Hindlimb muscle (tissue), 1 donor: ENCODE data around the gene ARHGAP44. TPM values are rescaled to one million over a fixed set of nuclear protein-coding genes. Genes with fewer than 3 reads are reported as not detected.
"Not testable (repeated sequence)": the region's sequence is repeated elsewhere in the genome, so short reads cannot be mapped to it uniquely, and the experiment has no call there.

Experiments
- DNase-seq: peaks from one replicate; pipeline ENCODE4 v3.0.0-alpha.2; 2013
- polyA plus RNA-seq: library from polyadenylated mRNA; unstranded; fragments of 120-200 nt; gene quantifications from one replicate; pipeline ENCODE4 v1.2.1, GENCODE V29; 2013; ENCODE audit not compliant: insufficient read length

Gene ARHGAP44
- polyA plus RNA-seq, 1 donor, result 4.5 TPM

DNA sequence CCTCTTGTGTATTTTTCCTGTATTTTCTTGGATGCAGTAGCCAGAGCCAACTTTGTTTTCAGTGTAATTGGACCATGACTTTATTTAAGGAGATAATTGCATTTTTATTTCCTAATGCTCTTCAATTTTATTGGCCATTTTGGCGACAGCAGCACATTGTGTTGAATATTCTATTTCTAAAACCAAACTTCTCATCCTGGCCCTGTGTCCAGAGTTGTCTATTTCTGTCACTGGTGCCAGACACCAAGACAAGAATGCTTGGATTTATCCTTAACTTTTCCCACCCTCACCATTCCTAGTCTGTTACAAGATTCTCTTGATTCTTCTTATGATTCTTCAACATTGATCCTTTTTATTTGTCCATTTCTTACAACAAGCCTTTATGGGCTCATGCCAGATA lies 37.1 kb downstream of the ARHGAP44 start:
- DNase-seq, result no peak

DNA sequence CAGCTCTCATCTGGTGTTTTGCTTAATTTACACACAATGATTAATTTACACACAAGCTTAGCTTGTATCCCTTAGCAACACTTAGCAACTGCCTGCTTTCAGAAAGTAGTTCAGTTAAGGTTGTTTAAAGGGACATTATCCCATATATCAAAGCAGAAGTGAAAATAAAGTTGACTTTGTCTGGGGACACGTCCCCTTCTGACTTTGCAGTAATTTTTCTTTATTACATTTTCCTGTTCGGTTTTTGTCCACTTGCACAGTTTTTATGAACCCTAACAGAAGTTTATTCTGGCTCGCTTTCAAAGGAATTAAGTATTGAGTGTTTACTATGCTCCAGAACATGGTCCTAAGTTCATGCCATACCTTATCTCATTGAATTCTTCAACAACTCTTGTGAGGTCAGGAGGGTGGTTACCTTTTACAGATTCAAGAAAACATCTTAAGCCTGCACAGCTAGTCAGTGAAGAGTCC lies 41.5 kb downstream of the ARHGAP44 start:
- no peak for DNase-seq

DNA sequence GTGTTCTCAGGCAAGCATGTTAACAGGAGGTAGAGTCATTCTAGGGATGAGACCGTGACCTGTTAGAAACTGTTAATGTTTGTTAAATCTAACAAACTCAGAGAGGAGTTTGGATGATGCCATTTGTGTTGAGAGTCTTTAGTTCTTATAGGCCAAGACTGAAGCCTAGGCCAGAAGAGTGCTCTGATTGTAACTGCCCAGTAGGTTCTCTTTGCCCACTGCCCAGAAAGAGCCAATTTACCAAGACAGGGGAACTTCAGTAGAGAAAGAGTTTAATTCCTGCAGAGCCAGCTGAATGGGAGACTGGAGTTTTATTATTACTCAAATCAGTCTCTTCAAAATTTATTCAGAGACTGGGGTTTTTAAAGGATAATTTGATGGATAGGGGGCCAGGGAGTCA lies 42.5 kb downstream of the ARHGAP44 start:
- no peak for DNase-seq

DNA sequence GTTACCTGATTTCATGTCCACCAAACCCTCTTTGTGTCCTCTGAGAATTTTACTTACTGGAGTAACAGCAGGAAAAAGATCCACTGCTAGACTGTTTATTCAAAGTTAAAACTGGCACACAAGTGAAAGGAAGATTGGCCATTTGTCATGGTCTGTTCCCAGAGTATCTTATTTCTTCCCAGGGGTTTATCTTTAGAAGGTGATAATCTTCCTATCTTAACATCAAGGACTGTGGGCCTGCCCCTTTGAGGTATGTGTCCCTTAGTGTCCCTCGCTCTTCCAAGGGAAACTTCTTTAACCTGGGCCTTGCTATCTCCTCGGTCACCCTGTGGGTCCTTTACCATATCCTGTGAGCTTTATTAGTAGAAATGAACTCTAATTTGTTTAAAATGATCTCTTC lies 49.7 kb downstream of the ARHGAP44 start:
- DNase-seq, result no peak

DNA sequence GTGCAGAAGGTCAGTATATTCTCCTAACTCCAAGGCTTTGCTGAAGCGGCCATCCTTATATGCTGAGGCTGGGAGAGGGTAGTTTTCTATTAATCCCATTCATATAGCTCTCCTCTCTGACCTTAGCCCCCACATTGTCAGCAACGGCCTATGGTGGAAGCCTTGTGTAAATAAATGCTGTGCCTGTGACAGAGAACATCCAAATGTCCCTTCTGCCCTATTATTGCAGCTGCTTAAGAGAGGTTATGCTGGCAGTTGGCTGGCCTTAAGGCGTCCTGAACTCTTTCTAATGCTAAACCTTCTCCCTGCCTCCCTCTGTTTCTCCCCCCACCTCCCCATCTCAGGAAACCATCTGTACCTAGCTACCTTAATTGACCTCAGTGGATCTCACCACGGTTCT lies 53.6 kb downstream of the ARHGAP44 start:
- no peak for DNase-seq

DNA sequence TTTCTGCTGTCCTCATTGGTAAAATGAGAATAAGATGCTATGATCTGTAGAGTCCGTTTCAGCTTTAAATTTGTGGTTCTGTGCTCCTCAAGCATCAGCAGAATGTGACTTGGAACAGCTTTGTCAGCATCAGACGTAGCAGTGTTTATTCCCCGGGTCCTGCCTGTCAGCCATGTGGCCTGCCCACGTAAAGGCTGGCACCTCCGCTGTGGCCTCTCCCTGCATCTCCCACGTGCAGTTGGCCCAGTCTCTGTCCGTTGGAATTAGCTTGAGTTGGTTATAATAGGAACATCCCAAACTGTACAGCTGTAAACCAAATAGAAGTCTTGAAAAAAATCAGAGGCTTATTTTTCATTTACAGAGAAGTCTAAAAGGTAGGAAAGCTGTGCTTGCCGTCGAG lies 61.7 kb downstream of the ARHGAP44 start:
- DNase-seq, result no peak

DNA sequence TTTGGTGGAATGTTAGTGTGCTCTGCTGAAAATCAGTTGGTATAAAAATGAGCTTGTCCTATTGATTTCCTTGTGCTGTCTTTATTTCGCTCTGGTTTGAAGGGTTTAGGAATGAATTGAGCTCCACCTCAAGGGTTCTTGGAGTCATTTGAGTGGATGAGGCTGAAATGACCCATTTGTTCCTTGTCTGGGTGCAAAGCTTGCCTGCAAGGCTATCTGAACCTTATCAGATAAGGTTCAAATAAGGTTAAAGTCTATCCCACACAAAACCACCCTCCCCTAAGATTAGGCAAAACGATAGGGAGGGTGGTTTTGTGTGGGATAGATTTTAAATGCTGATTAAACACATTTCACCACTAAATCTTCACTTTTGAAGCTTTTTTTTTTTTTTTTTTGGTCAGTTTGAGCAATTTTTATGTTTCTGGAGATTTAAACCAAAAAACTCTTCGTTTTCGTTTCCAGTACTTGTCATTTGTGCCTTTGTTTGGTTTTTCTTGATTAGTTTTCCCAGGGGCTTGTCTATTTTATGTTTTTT lies 62.7 kb downstream of the ARHGAP44 start:
- DNase-seq, result no peak

DNA sequence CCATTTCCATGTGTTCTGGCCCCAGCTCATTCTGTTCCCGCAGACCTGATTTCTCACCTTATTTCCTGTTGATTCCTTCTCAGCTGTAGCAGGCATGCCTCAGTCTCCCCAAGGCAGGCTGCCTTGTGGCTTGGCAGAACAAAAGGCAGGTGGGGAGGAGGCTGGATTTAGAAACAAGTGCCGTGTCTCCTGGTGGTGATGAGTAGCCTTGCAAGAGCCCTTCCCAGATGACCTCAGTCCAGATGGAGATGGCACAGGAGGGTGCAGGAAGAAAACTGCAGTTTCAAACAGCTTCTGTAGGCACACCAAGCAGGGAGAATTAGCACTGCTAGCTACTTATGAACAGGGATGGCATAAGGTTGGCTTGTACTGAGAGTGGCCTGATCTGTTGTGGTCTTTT lies 64.6 kb downstream of the ARHGAP44 start:
- DNase-seq, result no peak

DNA sequence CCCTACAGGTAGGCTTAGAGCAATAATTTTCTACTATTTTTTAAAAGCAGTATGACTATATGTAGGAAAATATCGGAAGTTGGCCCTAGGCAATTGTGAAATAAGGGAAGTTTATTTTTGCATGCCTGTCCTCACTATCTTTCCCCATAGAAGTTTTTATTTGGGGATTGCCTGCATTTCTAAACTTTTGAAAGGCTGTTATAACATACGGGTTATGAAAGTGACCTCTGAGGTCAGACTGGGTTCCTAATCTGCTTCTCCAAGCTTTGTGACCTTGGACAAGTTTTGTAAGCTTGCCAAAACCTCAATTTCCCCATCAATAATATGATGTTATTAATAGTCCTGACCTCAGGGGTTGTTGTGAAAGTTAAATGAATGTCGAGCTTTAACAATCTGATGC lies 67.1 kb downstream of the ARHGAP44 start:
- no peak for DNase-seq

DNA sequence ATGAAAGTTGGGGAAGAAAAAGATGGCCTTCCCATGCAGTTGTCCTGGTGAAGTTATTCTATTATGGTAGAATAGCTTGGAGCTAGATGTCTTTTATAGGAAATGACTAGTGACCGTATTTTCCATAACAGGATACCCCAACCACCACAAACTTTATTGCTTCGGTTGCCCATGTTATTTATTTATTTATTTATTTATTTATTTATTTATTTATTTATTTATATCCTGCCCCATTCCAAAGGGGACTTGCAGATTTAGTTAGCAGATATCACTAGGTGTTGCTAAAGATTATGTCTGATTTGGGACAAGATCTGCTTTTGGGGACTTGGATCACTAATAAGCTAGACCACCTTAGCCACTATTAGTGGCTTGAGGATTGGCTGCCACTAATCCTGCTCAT lies 68.3 kb downstream of the ARHGAP44 start:
- DNase-seq, result no peak

DNA sequence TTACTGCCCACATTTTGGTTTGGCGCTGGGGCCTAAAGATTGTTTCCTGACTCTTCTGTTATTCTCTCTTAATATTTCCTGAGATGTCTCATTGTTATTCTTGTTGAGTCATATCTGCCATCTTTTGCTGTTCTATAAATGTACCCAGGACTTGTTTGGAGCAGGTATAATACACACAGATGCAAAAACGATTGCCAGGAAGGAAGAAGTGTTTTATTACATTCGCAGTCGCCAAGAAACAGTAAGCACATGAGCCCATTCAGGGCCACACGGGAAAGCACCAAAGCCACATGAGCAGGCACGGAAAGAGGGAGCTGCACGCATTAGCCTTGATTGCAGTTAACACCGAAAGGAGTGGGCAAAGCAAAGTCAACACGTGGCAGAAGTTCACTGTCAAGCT lies 70.2 kb downstream of the ARHGAP44 start:
- no peak for DNase-seq

DNA sequence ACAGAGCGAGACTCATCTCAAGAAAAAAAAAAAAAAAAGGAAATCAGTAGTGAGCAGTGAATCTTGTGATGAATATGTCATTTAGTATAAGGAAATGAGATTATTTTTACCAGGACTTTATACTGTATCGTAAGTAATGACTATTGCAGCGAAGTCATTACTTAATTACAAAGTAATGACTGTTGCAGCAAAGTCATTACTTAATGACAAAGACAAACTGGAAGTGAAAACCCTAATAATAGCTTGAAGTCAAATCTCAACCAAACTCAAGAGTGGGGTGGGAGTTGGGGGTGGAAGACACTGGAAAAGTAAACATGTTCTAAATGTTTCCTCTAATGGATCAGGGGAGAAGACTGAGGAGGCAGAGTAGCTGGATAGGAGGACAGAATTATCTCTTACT lies 76.5 kb downstream of the ARHGAP44 start:
- DNase-seq, result no peak

DNA sequence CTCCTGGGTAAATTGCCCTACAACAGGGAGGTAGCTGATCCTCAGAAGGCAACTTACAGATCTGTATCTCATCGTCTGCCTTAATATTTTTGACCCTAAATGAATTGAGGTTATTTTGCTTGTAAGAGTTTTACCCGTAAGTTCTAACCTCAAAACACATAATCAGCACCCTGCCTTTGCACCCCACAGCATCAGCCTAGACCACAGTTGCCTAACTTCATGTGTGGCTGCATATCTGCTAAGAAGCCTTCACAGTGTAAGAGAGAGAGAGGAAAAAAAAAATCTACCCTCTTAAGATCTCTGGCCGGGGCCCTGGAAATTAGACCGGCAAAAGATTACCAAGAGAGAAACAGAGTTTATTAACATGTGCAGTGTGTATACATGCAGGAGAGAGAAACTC lies 76.9 kb downstream of the ARHGAP44 start:
- no peak for DNase-seq

DNA sequence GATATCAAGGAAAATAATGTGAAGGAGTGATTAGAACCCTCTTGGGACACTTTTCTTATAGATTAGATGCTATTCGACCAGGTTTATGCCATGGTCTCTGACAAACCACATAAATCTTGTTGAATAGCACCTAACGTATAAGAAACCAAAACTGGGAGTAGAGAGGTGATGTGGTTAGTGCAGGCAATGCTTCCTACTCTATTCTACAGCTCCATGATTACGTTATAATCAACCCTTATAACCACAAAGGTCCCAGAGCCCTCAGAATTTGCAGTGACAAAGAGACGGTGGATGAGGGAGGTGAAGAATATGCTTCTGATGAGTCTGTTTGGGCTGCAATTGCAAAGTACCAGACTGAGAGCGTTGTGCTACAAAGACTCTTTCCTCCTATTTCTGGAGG lies 78.4 kb downstream of the ARHGAP44 start:
- DNase-seq, result no peak

DNA sequence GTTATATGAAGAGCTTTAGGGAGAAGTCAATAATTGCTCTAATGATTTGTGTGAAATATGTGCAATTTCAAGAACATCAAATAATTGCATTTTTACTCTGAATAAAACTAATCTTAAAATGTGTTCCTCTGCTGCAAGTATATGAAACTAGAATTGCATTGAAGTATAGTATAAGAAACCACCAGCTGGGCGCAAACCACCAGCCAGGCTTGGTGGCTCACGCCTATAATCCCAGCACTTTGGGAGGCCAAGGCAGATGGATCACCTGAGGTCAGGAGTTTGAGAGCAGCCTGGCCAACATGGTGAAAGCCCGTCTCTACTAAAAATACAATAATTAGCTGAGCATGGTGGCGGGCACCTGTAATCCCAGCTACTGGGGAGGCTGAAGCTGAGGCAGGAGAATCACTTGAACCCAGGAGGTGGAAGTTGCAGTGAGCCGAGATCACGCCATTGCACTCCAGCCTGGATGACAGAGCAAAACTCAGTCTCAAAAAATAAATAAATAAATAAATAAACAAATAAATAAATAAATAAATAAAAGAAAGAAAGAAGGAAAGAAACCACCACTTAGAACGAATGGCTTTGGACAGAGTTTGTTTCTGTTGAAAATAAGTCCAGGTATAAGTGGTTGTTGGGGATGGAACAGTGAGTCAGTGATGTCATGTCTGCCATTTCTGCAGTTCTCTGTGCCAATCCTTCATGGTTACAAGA lies 84.3 kb downstream of the ARHGAP44 start:
- DNase-seq, result not testable (repeated sequence)

DNA sequence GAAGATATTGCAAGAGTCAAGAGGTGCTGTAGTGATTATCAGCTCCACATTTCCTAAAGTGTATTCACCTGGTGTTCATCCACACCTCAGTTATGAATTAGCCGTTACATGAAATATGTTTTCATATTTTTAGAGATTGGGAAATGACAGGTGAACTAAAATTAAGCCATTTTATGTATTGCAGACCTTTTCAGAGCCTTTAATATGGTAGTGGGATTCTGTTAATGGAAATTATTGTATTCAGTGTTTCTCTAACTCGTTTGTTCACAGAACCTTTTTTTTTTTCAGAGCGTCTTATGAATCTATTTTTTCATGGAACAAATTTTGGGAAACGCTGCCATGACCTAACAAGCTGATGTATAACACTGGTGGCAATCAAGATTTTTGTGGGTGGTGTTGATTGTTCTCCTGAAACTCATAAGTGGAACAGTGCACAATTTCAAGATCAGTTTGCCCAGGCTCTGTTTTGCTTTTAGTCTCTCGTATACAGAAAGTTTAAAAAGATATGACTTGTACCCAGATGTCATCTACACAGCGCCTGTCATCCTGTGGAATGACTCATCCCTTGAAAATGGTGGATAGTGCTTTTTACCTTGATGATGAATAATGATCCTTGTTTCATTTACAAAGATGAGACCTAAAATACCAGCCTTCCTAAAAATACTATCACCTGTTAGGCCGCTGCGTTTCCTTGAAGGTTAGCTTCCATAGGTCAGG lies 88.8 kb downstream of the ARHGAP44 start:
- no peak for DNase-seq

DNA sequence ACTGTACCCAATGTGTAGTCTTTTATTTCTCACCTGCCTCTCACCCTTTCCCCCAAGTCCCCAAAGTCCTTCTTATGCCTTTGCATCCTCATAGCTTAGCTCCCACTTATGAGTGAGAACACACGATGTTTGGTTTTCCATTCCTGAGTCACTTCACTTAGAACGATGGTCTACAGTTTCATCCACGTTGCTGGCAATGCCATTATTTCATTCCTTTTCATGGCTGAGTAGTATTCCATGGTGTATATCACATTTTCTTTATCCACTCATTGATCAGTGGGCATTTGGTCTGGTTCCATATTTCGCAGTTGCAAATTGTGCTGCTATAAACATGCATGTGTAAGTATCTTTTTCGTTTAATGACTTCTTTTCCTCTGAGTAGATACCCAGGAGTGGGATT lies 89.8 kb downstream of the ARHGAP44 start:
- not testable (repeated sequence) for DNase-seq

DNA sequence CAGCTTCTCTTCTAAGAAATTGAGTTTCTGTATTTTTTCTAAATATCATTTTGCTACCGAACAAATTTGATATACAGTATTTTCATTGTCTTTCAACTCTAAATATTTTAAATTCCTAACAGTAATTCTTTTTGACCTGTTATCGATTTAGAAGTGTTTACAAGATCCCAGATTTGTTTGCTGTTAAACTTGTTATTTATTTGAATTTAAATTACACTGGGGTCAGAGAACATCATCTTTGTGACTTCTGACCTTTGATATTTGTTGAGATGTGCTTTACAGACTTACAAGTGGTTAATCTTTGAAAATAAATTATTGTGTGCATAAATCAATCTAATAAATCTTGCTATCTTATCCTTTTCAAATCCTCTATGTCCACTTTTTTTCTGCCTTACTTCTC lies 94.2 kb downstream of the ARHGAP44 start:
- no peak for DNase-seq

DNA sequence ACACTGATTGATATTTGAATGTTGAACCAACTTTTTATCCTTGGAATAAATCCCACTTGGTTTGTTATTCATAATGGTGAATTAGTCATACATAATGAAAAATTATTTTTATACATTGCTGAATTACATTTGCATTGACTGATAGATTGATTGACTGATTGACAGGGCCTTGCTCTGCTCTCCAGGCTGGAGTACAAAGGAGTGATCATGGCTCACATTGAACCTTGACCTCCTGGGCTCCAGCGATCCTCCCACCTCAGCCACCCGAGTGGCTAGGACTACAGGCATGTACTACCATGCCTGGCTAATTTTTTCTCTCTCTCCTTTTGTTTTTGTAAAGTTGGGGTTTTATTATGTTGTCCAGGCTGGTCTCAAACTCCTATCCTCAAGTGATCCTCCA lies 97.8 kb downstream of the ARHGAP44 start:
- DNase-seq, result no peak

DNA sequence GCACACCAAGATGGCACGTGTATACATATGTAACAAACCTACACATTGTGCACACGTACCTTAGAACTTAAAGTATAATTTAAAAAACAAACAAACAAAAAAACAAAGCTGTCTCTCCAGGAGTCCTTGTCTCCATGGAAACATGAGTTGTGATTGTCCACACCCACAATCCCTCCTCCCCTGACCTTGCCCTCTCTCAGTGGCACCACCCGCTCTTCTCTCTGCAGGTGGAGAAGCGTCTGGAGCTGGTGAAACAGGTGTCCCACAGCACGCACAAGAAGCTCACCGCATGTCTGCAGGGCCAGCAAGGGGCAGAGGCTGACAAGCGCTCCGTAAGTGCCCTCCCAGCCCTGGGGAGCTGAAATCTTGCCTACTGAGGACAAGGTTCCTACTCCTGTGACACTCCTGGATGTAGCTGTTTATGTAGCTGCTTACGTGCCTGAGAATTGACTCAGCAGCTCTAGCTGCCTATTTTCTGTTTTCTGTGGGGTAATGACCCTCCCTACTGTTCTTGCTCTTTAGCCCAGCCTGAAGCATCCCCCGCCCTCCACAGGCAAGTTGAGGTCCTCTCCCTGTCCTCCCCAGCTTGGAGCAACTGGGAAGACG lies 107.0 kb downstream of the ARHGAP44 start:
- no peak for DNase-seq

DNA sequence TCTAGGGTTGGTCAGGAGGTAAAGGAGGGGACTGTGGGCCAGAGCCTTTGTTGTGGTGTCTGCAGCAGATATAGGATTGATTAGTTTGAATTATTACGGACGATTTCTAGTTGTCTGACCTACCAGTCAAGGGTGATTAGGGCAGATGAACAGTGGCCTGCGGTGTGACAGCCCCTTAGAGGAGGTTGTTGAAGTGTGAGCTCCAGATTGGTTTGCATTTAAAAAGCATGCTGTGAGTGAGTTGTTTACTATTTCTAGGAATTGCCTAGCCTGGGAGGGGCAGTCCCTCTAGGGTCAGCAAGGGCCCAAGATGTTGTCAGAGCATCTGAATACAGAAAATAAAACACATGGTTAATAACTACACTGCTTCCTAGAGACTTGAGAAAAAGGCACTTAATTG lies 108.8 kb downstream of the ARHGAP44 start:
- DNase-seq, result no peak

DNA sequence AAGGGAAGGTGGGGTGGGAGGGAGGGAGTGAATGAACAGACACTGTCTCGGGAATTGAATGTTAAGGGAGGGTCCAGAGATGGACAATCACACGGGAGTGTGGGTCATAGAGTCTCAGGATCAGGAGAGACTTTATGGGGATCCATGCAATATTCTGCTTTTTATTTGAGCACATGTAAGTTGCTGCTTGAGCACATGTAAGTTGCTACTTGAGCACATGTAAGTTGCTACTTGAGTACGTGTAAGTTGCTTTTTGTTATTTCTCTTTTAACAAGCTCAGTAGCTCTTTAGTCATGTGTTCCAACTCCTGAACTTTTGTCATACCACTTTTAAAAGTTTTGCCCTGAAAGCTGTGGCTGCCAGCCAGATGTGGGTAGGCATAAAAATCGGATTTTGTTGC lies 110.3 kb downstream of the ARHGAP44 start:
- no peak for DNase-seq

DNA sequence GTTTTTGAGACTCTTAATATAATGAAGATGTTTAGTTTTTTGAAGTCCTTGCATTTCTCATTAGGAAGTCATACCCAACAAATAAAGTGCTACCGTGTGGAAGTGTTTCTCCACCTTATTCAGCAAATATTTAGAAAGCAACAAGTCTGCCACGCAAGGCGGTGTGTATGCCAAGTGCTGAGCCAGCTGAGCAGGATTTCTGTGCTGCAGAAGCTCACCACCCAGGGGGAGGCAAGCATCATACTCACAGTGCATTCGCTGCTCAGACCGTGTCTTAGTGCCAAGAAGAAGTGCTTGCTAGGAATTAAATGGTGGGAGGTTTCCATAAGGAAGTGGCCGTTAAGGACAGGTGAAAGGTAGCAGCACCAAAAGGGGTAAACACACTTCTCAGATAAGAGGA lies 111.2 kb downstream of the ARHGAP44 start:
- DNase-seq, result no peak

DNA sequence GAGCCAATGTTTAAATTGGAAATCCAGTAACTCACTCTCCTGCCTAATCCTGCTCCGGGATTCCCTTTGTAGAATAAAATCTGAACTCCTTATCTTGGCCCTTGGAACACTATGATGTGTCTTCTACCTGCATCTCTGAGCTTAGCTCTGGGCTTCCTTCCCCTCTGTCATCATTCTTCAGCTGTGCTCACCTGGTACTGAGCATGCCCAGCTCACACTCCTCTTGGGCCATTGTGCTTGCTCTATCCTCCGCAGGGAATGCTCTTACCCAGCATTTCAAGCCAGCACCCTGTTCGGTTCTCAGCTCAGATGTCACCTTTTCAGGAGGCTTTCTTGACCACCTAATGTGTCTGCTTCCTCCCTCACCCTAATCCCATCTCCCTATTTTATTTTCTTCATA lies 112.7 kb downstream of the ARHGAP44 start:
- no peak for DNase-seq
